AG08396 (cell line): ENCODE measurements around the gene HECTD4.
"Not testable (repeated sequence)": the region's sequence is repeated elsewhere in the genome, so short reads cannot be mapped to it uniquely, and the experiment has no call there.

Experiments
- DNase-seq: peaks from one replicate; pipeline ENCODE4 v3.0.0; 2012; ENCODE audit warnings: low spot score, mixed read lengths

HECTD4 gene

GRCh38 chr12:112354399-112354798 is 27.8 kb downstream of the HECTD4 start:
- no peak for DNase-seq

GRCh38 chr12:112353393-112353792 is 28.8 kb downstream of the HECTD4 start:
- no peak for DNase-seq

- no peak for DNase-seq
Observed at GRCh38 chr12:112352921-112353320, 29.3 kb downstream of the HECTD4 start.

- DNase-seq, result no peak
Observed at GRCh38 chr12:112350593-112351592, 31.3 kb downstream of the HECTD4 start.

GRCh38 chr12:112349431-112349830 is 32.8 kb downstream of the HECTD4 start:
- DNase-seq, result no peak

GRCh38 chr12:112348926-112349325 is 33.3 kb downstream of the HECTD4 start:
- DNase-seq, result not testable (repeated sequence)

DNA sequence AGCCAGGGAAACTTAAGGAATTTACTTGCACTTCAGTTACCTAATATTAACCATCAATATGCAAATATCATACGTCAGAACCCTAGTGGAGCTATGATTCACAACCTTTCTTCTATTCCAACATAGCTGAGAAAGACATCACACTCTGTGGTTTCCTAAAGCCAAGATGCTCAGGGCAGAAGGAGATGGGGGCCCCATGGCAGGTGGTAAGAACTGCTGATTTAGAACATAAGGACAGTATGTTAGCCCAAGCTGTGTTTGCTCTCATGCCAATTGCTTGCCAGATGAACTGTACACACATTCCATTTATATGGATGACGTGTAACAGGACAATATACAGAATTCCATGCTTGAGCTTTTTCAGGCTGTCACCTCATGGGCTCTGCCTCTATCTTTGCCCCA is 34.6 kb downstream of the HECTD4 start:
- peak; percentile 29 for DNase-seq

DNA sequence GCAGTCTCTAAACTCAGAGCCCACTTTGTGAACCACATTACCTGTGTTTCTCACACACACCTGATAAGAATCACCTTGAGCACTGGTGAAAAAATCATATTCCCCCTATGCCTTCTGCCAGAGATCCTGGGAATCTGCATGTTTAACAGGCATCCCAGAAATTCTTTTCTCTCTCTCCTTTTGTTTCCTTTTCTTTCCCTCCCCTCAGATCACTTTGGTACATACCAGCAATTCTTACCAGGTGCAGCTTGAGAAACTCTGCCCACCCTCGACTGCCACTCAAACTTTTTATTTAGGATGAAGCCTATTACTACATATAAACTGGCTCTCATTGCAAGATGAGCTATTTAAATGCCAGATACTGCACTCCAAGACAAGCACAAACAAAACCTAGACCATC is 36.0 kb downstream of the HECTD4 start:
- DNase-seq, result no peak

DNA sequence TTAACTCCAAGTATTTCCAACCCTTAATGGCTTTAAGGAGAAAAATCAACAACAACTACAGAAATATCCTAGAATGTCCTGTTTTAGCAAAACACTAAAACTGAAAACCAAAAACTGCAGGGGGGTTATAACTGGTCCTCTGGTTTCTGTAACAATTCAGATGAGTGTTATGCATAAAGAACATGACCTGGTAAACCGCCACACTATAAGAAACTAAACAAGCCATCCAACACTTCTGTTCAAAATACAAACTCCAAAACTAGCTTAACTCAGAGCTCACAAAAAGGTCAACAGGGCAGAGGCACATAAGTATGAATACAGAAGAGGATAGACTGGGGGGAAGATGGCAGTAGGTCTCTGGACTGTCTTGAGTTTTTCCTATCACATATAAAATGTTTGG is 38.0 kb downstream of the HECTD4 start:
- no peak for DNase-seq

DNA sequence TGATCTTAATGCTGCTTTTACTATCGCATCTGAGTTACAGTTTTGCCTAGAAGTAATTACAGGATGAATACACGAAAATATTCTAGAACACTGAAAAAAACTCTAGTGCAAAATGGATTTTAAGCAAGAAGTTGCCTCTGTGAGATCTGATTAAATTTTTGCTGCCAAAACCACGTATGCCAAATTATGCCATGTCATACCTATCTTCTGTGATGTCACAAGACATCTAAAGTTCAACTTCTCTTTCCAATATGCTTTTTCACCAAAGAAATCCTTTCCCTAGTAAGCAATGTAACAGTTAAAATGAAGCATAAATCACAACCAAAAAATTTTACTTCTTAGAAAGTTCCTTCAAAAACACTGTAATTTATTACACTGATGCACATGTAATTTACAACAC is 39.6 kb downstream of the HECTD4 start:
- DNase-seq, result no peak

GRCh38 chr12:112341046-112341825 is 41.0 kb downstream of the HECTD4 start:
- no peak for DNase-seq

GRCh38 chr12:112340230-112340629 is 42.0 kb downstream of the HECTD4 start:
- DNase-seq, result no peak

DNA sequence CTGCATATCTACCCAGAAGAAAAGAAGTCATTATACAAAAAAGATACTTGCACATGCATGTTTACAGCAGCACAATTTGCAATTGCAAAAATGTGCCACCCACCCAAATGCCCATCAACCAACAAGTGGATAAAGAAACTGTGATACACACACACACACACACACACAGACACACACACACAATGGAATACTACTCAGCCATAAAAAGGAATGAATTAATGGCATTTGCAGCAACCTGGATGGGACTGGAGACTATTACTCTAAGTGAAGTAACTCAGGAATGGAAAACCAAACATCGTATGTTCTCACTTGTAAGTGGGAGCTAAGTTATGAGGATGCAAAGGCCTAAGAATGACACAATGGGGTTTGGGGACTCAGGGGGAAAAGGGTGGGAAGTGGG is 47.2 kb downstream of the HECTD4 start:
- not testable (repeated sequence) for DNase-seq

DNA sequence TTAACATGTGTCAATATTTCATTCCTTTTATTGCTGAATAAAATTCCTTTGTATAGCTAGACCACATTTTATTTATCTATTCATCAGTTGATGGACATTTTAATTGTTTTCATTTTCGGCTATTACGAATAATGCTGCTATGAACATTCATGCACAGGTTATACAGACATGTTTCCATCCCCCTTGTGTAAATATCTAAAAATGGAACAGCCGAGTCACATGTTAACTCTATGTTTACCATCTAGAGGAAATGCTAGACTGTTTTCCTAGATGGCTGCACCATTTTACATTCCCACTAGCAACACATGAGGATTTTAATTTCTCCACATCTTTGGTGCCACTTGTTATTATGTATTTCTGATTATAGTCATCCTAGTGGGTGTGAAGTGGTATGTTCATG is 49.2 kb downstream of the HECTD4 start:
- DNase-seq, result no peak

- no peak for DNase-seq
Observed at GRCh38 chr12:112331886-112332285, 50.3 kb downstream of the HECTD4 start.

DNA sequence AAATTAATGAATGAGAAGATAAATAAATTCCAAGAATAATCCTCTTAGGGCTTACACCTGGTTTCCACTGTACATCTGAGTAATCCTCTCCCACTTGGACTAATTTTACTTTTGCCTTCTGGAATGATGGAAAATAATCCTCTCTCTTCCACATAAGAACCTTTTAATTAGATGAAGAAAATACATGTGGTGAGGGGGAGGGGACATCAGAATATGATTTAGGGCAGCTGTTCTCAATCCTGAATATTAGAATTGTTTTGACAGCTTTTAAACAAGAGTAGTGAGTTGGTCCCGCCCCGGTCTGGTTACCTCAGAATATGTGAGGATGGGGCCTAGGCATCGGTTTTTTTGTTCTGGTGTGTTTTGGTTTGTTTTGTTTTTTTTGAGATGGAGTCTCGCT is 51.5 kb downstream of the HECTD4 start:
- DNase-seq, result no peak

GRCh38 chr12:112328456-112329124 is 53.6 kb downstream of the HECTD4 start:
- no peak for DNase-seq

GRCh38 chr12:112327209-112327938 is 54.9 kb downstream of the HECTD4 start:
- DNase-seq, result no peak

GRCh38 chr12:112325622-112326207 is 56.5 kb downstream of the HECTD4 start:
- no peak for DNase-seq

DNA sequence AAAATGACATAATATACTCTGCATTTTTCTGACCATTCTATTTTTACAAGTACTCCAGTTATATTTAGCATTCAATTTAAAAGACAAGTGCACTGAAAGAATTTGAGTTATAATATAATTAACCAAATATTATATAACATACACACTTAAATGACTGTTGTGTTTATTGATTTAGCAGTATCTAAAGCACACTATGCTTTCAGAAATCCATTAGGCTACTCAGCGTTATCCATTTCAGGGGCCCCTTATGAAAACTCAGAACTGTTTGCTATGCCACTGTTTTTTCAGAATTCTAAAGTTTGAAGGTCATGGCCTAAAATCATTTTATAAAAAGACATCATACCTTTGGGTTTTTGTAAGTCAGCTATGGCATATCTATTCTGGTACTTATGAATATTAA is 57.1 kb downstream of the HECTD4 start:
- DNase-seq, result no peak

DNA sequence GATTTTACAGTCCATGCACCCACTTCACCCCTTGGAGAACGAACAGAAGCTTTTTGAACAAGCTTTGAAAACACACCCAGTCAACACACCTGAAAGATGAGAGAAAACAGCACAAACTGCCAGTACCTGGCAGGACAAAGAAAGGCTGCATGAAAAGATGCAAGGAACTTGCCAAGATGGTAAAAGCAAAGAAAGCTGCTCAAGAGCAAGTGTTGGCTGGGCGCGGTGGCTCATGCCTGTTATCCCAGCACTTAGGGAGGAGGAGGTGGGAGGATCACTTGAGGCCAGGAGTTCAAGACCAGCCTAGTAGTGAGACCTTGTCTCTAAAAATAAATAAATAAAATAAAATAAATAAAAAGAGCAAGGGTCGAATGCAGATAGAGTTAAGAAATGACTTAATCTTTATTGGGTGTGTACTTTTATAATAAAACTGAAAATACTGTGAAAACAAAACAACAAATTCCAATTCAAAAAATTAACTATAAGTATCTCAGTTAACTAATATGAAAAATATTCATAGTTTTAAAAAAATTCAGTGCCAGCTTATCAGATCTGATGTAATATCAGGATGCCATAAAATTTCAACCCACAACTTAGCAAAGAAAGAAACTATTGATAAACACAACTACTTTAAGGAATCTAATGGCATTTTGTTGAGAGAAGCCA is 59.2 kb downstream of the HECTD4 start:
- no peak for DNase-seq
